SU-DHL-6 (cell line): Measurements from ENCODE around the gene PSMA5.

Experiments
- CTCF ChIP-seq: fragments of 200-600 bp; sonication (generic); IDR thresholded peaks from one replicate; pipeline ENCODE4 v1.5.1; 2017; ENCODE audit warnings: antibody characterized with exemption, mild to moderate bottlenecking, low read length, moderate library complexity; ENCODE audit not compliant: insufficient read depth, poor library complexity, severe bottlenecking
- EZH2phosphoT487 ChIP-seq: fragments of 200-600 bp; sonication (generic), shearing (Covaris generic); conservative IDR thresholded peaks from 2 replicates; pipeline ENCODE4 v1.6.1; 2018; ENCODE audit warnings: mild to moderate bottlenecking, antibody characterized with exemption, low read length, moderate library complexity, mixed read lengths

GRCh38 chr1:109400035-109400655, 26.1 kb downstream of the PSMA5 start:
- TF ChIP-seq EZH2phosphoT487, result no peak
- TF ChIP-seq CTCF, result no peak
